Fibroblast of lung (primary cell): Measurements from ENCODE around the gene CTSW. TPM values are rescaled to one million over a fixed set of nuclear protein-coding genes. Genes with fewer than 3 reads are reported as not detected.

Source experiments
- DNase-seq, 2 donors: peaks; one replicate each; pipeline versions ENCODE4 v3.0.0 to v3.0.0-alpha.2; 2010; ENCODE audit warnings: low read depth in 2 of 2
- H2AFZ ChIP-seq: 2 replicates; pipeline ENCODE4 v1.5.1; 2012; ENCODE audit warnings: low read length, control low read depth, inconsistent platforms
- H3K27ac ChIP-seq: 2 replicates; pipeline ENCODE4 v1.5.1; 2011; ENCODE audit warnings: low read length, control low read depth; ENCODE audit not compliant: insufficient read depth
- H3K27me3 ChIP-seq: 2 replicates; pipeline ENCODE4 v1.5.1; 2011; ENCODE audit warnings: mild to moderate bottlenecking, low read length; ENCODE audit not compliant: control insufficient read depth, insufficient read depth
- H3K36me3 ChIP-seq: 2 replicates; pipeline ENCODE4 v1.5.1; 2011; ENCODE audit warnings: low read length; ENCODE audit not compliant: control insufficient read depth, insufficient read depth
- H3K4me1 ChIP-seq: 2 replicates; pipeline ENCODE4 v1.5.1; 2011; ENCODE audit warnings: low read length; ENCODE audit not compliant: control insufficient read depth, insufficient read depth; ENCODE audit errors: extremely low read depth
- H3K4me2 ChIP-seq: 2 replicates; pipeline ENCODE4 v1.5.1; 2011; ENCODE audit warnings: low read length, control low read depth; ENCODE audit not compliant: insufficient read depth; ENCODE audit errors: extremely low read depth
- H3K4me3 ChIP-seq, 4 experiments: fragments of 200-600 bp in 1 of 4; sonication (generic) in 1 of 4; replicated peaks in 1 of 4; 2 replicates each; pipeline ENCODE4 v1.5.1; 2011 to 2016; ENCODE audit warnings: low read length in 4 of 4, low read depth in 3 of 4, mild to moderate bottlenecking in 3 of 4, control low read depth in 2 of 4, inconsistent platforms in 1 of 4, mixed read lengths in 1 of 4; ENCODE audit not compliant: insufficient read depth in 1 of 4; ENCODE audit errors: control extremely low read depth in 1 of 4
- H3K79me2 ChIP-seq: 2 replicates; pipeline ENCODE4 v1.5.1; 2012; ENCODE audit warnings: mild to moderate bottlenecking, low read length, inconsistent platforms; ENCODE audit not compliant: control insufficient read depth, insufficient read depth
- H3K9ac ChIP-seq: 2 replicates; pipeline ENCODE4 v1.5.1; 2011; ENCODE audit warnings: mild to moderate bottlenecking, low read length, control low read depth; ENCODE audit not compliant: insufficient read depth
- H3K9me3 ChIP-seq: 2 replicates; pipeline ENCODE4 v1.5.1; 2012; ENCODE audit warnings: low read depth, low read length; ENCODE audit not compliant: control insufficient read depth, insufficient read depth
- H4K20me1 ChIP-seq: 2 replicates; pipeline ENCODE4 v1.5.1; 2011; ENCODE audit warnings: low read length; ENCODE audit not compliant: control insufficient read depth, insufficient read depth; ENCODE audit errors: extremely low read depth
- EZH2 ChIP-seq: IDR thresholded peaks from 2 replicates; pipeline ENCODE4 v1.5.1; 2012; ENCODE audit warnings: low read length, control low read depth, mild to moderate bottlenecking; ENCODE audit errors: missing control alignments
- polyA plus RNA-seq, 2 donors: library from polyadenylated mRNA; depleted of rRNA in 1 of 2; stranded (reverse) in 1 of 2; unstranded in 1 of 2; fragments of >200 nt; gene quantifications; 2 replicates each; pipeline ENCODE4 v1.2.1, GENCODE V29; 2011 to 2012; ENCODE audit warnings: missing spikeins in 1 of 2
- total RNA-seq: library from RNA; depleted of rRNA; stranded (reverse); fragments of >200 nt; gene quantifications from 2 replicates; pipeline ENCODE4 v1.2.1, GENCODE V29; 2014
- TF ChIP-seq, protein P1 (sequence below), 2 donors: IDR thresholded peaks in 1 of 2; conservative IDR thresholded peaks in 1 of 2; 1 replicate in 1 of 2; 2 replicates in 1 of 2; pipeline ENCODE4 v1.5.1; 2011 to 2012; ENCODE audit warnings: low read length in 2 of 2, control low read depth in 1 of 2, inconsistent platforms in 1 of 2, low read depth in 1 of 2, mild to moderate bottlenecking in 1 of 2

Gene CTSW
- total and polyA plus RNA-seq, 2 donors (not counting 1 experiment from before 2014, with no cell fraction given) = not detected

DNA sequence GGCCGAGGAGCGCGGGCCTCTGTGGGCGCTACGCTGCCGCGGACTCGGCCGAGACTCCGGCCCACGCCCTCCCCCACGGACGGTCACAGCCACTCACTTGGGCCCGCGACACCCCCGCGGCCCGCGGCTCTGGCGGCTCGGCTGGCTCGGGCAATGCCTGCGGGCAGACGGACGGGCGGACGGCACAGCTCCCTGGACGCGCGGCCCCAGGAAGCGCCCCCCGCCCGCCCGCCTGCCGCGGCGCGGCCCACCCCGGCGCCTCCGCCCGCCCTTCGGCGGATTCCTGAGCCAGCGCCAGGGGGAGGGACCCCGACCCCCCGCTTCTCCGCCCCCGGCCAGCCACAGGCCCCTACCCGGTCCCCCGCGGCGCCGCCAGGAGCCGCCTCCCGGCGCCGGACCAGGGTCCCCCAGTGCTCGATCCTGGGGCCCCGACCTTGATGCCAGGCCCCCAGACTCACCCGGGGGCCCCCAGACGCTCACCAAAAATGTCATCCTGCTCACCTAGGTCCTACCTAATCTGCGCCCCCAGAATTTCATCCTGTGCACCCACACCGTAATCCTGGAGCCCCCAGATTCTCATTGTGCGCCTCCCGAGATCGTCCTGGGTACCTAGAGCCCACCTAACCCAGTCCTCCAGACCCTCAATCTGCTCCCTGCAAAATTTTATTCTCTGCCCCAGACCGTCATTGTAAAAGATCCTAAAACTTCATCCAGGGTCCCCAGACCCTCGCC is 6.9 kb upstream of the CTSW start, which contains the start of gene EFEMP2:
EFEMP2 (minus strand) TSS at position 215 of the 732 bp plus-strand sequence. CDS start 446 bp downstream, outside the sequence.
- Histone ChIP-seq H3K36me3 (peaks cover 20% of the 10 kb centered on the region), H3K4me2 (peak within 1 kb of the TSS; percentile 96), H3K79me2 (peaks cover 30% of the 10 kb centered on the region), H3K4me1 (peaks cover 23% of the 10 kb centered on the region), H2AFZ (peak within 1 kb of the TSS; percentile 75), H3K9me3 (no peaks in the 10 kb centered on the region), H3K27me3 (no peaks in the 10 kb centered on the region), H3K9ac (peak within 1 kb of the TSS; percentile 82), H3K4me3 (peak within 1 kb of the TSS; percentile 75 to 81 (median 78)), H4K20me1 (no peaks in the 10 kb centered on the region), H3K27ac (peak within 1 kb of the TSS; percentile 88)
- TF ChIP-seq, protein P1, sequence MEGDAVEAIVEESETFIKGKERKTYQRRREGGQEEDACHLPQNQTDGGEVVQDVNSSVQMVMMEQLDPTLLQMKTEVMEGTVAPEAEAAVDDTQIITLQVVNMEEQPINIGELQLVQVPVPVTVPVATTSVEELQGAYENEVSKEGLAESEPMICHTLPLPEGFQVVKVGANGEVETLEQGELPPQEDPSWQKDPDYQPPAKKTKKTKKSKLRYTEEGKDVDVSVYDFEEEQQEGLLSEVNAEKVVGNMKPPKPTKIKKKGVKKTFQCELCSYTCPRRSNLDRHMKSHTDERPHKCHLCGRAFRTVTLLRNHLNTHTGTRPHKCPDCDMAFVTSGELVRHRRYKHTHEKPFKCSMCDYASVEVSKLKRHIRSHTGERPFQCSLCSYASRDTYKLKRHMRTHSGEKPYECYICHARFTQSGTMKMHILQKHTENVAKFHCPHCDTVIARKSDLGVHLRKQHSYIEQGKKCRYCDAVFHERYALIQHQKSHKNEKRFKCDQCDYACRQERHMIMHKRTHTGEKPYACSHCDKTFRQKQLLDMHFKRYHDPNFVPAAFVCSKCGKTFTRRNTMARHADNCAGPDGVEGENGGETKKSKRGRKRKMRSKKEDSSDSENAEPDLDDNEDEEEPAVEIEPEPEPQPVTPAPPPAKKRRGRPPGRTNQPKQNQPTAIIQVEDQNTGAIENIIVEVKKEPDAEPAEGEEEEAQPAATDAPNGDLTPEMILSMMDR (conservative IDR thresholded peaks at IDR 0.05 in 1 of 2, IDR thresholded peaks at IDR 0.05 in 1 of 2; ENCODE audit: low read depth in 1 of 2, low read length in 2 of 2) = no peak
- no peak for TF ChIP-seq EZH2
- DNase-seq = peak in 1 of 2 donors; percentile 56

DNA sequence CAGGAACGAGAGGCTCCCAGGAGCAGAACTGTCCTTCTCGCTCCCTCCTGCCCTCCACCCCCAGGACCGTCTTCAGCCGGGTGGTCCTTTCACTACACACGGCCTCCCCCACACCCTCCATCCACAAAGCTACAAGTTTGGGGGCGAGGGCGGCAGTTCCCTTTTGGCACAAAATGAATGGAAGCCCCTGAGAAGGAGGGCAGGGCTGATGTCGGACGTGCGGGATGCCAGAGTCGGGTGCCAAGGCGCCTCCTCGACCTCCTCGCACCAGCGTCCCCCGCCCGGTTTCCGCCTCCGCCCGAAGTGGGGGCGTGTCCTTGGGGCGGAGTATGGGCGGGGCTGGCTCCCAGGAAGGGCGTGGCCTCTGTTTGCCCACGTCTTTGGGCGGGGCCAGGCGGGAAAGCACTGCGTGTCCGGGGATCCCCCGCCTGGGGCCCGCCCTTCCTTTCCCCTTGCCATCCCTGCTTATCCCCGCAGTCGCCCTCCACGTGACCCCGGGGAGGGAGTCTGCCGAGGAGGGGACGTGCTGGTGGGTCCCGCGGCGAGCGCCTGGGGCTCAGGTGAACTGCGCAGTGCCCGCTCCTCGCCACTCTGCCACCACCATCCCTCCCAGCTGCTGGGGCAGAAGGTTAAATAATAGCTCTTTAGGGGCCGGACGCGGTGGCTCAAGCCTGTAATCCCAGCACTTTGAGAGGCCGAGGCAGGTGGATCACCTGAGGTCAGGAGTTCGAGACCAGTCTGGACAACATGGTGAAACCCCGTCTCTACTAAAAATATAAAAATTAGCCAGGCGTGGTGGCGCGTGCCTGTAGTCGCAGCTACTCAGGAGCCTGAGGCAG is 6.1 kb upstream of the CTSW start:
- H3K4me3 ChIP-seq = peak overlapping the region; percentile 41 to 80 (median 65)
- DNase-seq = peak; percentile 86 to 92
- H3K4me2 ChIP-seq = peak overlapping the region; percentile 94
- peak overlapping the region; percentile 82 for H3K9ac ChIP-seq
- TF ChIP-seq EZH2 = no peak
- TF ChIP-seq, protein P1 (conservative IDR thresholded peaks at IDR 0.05 in 1 of 2, IDR thresholded peaks at IDR 0.05 in 1 of 2; ENCODE audit: low read depth in 1 of 2, low read length in 2 of 2) = no peak
- peak overlapping the region; percentile 75 for H2AFZ ChIP-seq
- no peaks in the 10 kb centered on the region for H3K9me3 ChIP-seq
- peaks cover 20% of the 10 kb centered on the region for H3K4me1 ChIP-seq
- no peaks in the 10 kb centered on the region for H3K27me3 ChIP-seq
- H3K27ac ChIP-seq = peak overlapping the region; percentile 77
- peaks cover 27% of the 10 kb centered on the region for H3K79me2 ChIP-seq
- peaks cover 14% of the 10 kb centered on the region for H3K36me3 ChIP-seq
- H4K20me1 ChIP-seq = no peaks in the 10 kb centered on the region

DNA sequence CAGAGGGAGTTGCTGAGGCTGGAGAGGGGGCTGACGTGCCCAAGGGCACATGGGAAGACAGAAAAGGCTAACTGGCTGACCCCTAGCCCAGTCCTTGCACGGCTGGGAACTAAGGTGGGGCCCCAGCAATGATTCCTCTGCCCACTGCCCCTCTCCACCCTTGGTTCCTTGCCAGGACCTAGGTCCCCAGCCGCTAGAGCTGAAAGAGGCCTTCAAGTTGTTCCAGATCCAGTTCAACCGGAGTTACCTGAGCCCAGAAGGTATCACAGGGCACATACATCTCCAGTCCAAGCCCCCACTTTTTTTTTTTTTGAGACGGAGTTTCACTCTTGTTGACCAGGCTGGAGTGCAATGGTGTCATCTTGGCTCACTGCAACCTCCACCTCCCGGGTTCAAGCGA is 390 bp downstream of the CTSW start:
- Histone ChIP-seq H2AFZ (no peak overlapping the region), H3K9me3 (no peaks in the 10 kb centered on the region), H3K27me3 (no peaks in the 10 kb centered on the region), H3K9ac (no peak overlapping the region), H4K20me1 (no peaks in the 10 kb centered on the region), H3K4me2 (no peak overlapping the region), H3K4me1 (no peaks in the 10 kb centered on the region), H3K4me3 (no peak overlapping the region), H3K27ac (no peak overlapping the region), H3K79me2 (peaks cover 2% of the 10 kb centered on the region), H3K36me3 (peaks cover 28% of the 10 kb centered on the region)
- TF ChIP-seq, protein P1 (conservative IDR thresholded peaks at IDR 0.05 in 1 of 2, IDR thresholded peaks at IDR 0.05 in 1 of 2; ENCODE audit: low read depth in 1 of 2, low read length in 2 of 2) = no peak
- TF ChIP-seq EZH2 = no peak
- no peak for DNase-seq
